Dedifferentiated amniotic fluid mesenchymal stem cell (primary cell): ENCODE measurements around the gene GTF2F1.
"Not testable (repeated sequence)": the region's sequence is repeated elsewhere in the genome, so short reads cannot be mapped to it uniquely, and the experiment has no call there.

Experiments
- DNase-seq: peaks from one replicate; pipeline ENCODE4 v3.0.0-alpha.2; 2016; ENCODE audit errors: extremely low spot score

Gene GTF2F1

DNA sequence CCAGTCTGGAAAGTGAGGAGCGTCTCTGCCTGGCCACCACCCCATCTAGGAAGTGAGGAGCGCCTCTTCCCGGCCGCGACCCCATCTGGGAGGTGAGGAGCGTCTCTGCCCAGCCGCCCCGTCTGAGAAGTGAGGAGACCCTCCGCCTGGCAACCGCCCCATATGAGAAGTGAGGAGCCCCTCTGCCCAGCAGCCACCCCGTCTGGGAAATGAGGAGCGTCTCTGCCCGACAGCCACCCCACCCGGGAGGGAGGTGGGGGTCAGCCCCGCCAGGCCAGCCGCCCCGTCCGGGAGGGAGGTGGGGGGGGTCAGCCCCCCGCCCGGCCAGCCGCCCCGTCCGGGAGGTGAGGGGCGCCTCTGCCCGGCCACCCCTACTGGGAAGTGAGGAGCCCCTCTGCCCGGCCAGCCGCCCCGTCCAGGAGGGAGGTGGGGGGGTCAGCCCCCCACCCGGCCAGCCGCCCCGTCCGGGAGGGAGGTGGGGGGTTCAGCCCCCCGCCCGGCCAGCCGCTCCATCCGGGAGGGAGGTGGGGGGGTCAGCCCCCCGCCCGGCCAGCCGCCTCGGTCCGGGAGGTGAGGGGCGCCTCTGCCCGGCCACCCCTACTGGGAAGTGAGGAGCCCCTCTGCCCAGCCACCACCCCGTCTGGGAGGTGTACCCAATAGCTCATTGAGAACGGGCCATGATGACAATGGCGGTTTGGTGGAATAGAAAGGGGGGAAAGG is 37.5 kb downstream of the GTF2F1 start:
- DNase-seq, result not testable (repeated sequence)

DNA sequence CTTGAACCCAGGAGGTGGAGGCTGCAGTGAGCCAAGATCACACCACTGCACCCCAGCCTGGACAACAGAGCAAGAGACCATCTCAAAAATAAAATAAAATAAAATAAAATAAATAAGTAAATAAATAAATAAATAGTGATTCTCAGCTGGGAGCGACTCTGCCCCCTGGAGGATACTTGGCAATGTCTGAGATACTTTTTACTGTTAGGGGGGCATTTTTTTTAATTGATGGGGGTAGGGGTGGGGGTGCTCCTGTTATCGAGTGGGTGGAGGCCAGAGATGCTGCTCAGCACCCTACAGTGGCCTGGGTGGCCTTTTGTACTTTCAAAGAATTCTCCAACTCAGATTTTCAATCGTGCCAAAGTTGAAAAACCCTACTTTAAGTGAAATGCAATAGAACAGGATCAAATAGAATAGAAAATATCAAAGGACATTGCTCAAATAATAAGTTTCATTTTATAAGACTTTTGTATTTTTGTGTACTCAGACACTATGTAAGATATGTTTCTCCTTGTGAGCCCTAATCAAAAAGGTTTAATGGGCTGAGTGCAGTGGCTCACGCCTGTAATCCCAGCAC is 38.8 kb downstream of the GTF2F1 start:
- DNase-seq, result no peak

DNA sequence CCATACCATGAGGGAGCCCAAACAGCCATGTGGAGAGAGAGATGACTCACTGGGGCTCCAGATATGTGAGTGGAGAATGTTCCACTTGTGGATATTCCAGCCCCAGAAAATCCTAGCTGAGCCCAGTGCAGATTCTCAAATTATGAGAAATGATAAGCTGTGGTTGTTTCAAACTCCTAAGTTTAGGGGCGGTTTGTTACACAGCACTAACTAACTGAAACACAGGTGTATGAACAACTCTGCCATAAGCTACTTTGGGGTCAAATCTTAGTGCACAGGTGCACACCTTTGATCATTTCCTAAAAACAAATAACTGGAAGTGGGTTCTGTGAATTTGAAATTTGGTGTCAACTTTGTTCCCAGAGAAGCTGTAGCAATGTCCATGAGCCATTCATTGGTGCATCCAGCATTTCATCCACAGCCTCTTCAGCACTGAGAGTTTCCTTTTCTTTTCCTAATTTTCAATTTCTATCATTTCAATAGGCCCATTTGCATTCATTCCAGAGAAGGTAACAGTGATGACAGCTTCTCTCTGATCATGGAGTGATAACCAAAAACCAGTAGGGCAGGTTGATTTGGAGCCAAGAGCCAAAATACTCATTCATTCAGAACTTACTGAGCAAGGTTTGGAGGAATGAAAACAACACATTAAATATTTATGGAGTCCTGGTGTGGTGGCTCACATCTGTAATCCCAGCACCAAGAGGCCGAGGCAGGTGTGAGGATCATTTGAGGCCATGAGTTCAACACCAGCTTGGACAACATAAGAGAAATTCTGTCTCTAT is 40.4 kb downstream of the GTF2F1 start:
- DNase-seq, result no peak

DNA sequence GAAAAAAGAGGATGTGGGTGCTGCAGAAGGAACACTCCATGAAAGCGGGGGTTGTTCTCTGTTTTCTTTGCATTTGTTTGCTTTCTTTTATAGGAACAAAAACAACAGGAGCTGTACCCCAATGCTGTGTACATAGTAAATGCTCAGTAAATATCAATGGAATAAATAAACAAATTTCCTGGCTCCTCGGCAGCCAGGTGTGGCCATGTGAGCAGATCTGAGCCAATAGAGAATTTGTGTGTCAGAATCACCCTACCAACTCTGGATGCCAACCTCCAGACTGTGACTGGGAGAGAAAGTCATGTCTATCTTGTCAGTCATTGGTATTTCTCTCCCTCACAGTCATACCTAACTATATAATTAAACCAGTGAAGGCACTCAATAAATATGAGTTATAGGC is 42.3 kb downstream of the GTF2F1 start:
- DNase-seq, result no peak

DNA sequence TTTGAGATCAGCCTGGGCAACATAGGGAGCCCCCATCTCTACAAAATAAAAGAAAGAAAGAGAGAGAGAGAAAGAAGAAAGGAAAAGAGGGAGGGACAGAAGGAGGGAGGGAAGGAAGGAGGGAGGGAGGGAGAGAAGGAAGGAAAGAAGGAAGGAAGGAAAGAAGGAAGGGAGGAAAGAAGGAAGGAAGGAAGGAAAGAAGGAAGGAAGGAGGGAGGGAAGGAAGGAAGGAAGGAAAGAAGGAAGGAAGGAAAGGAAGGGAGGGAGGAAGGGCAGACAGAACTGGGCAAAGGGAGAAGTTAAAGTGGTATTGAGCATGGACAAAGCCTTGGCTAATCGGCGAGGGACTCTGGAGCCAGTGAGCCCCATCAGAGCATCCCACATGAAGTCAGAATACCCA is 43.7 kb downstream of the GTF2F1 start:
- DNase-seq, result not testable (repeated sequence)

DNA sequence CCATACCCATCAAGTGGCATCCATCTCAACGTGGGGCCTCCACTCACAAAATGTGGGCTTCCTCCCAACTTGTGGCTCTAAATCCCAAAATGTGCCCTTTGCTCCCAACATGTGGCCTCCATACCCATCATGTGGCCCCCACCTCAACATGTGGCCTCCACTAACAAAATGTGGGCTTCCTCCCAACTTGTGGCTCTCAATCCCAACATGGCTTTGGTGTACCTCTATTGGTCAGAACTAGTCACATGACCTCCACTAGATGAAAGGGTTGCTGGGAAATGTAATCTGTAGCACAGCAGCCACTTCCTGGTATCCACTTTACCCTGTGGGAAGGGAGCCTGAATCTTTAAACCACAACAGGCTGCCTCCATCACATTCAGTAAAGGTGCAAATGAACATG is 49.5 kb downstream of the GTF2F1 start:
- DNase-seq, result no peak

DNA sequence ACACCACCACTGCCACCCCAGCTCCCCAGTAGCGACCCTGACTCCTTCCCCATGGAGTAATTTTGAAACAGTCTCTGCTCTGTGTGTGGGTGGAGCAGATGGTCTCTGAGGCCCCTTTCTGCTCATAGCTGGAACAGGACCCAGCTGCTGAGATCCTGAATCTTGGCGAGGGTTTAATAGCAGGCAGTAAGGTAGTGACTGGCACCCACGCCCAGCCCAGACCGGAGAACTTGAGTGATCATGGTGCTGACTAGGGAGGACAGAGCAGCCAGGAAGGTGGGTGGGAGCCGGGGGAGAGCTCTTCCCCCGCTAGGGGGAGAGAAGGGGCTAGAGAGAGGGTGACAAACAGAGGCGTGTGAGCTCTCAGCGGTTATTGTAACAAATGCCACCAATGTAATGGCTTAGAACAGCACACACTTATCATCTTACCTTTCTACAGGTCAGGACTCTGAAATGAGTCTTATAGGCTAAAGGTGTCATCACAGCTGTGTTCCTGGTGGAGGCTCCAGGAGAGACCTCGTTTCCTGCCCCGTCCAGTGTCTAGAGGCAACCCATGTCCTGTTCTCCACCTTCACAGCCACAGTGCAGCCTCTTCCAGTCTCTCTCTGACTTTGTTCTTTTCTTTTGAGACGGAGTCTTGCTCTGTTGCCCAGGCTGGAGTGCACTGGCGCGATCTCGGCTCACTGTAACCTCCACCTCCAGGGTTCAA is 52.3 kb downstream of the GTF2F1 start:
- no peak for DNase-seq

DNA sequence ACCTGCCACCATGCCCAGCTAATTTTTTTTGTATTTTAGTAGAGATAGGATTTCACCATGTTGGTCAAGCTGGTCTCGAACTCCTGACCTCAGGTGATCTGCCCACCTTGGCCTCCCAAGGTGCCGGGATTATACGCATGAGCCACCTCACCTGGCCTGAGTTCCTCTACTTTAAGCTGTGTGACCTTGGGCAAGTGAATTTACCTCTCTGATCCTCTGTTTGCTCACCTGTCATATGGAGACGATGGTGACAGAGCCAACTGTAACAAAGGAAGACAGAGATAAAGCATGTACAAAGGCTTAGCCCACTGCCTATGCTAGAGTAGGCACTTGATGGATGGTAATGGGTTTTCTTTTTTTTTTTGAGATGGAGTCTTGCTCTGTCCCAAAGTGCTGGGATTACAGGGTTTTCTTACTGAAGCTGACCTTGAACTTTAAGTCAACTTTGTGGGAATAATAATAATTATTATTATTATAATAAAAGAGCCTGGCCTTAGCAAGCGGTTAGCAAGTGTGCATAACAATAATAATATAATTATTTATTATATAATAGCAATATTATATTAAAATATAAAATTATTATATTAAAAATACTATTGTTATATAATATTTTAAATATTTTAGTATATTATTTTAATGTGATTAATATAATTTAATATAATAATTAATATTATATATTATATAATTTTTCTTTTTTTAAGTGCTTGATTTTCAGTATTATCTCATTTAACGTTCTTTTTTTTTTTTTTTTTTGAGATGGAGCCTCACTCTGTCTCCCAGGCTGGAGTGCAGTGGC is 58.3 kb downstream of the GTF2F1 start:
- DNase-seq, result no peak

DNA sequence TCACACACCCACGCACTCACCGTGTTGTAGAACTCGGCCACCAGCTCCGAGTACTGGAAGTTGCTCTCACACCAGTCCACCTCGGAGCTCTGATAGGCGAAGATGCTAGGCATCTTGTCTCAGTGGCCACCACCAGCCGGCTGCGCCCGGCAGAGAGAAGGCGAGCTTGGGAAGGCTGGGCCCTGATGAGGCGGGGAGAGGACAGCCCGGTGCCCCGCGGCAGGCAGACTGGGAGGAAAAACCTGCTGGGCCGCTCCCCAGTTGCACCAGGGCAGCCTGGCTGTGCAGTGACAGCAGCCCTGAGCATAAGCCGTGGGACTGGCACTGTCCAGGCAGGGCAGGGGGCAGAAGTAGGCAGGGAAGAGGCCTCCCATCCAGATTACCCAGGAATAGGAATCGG is 59.5 kb downstream of the GTF2F1 start, which contains the start of gene ACER1:
ACER1 (minus strand) TSS at position 174 of the 400 bp plus-strand sequence; CDS start at position 113, 61 bp downstream.
- no peak for DNase-seq
